Activated effector memory CD4-positive, alpha-beta T cell treated with anti-CD3 and anti-CD28 coated beads, Interleukin-2, amount 50 U/mL, for 16 hours (primary cell): Measurements from ENCODE around the gene RHBDL1.

Experiments
- DNase-seq: peaks from one replicate; pipeline ENCODE4 v3.0.0-alpha.2; 2020

The RHBDL1 gene

GRCh38 chr16:708959-709358, 33.5 kb downstream of the RHBDL1 start:
- DNase-seq, result no peak

- no peak for DNase-seq
These were observed 34.4 kb downstream of the RHBDL1 start for GRCh38 chr16:709566-710499.

GRCh38 chr16:710500-711075, 35.1 kb downstream of the RHBDL1 start:
- no peak for DNase-seq

- DNase-seq, result no peak
These were observed 35.6 kb downstream of the RHBDL1 start for GRCh38 chr16:711084-711483.

GRCh38 chr16:711548-712320, 36.3 kb downstream of the RHBDL1 start:
- peak; percentile 92 for DNase-seq

GRCh38 chr16:712740-713250, 37.3 kb downstream of the RHBDL1 start:
- peak; percentile 81 for DNase-seq

GRCh38 chr16:714079-714478, 38.6 kb downstream of the RHBDL1 start:
- DNase-seq, result no peak

- peak; percentile 96 for DNase-seq
These were observed 39.3 kb downstream of the RHBDL1 start, which contains the start of gene METRN for GRCh38 chr16:714558-715476. Gene METRN, plus strand, starts transcription at chr16:715118. Its CDS starts 172 bp downstream, at chr16:715290.

- DNase-seq, result peak; percentile 68
These were observed 40.2 kb downstream of the RHBDL1 start for GRCh38 chr16:715477-716199.

GRCh38 chr16:716200-716568, 40.7 kb downstream of the RHBDL1 start:
- DNase-seq, result no peak

- DNase-seq, result no peak
These were observed 41.4 kb downstream of the RHBDL1 start for GRCh38 chr16:716768-717325.

GRCh38 chr16:717450-718245, 42.2 kb downstream of the RHBDL1 start:
- no peak for DNase-seq

GRCh38 chr16:718389-718788, 42.9 kb downstream of the RHBDL1 start:
- no peak for DNase-seq

- no peak for DNase-seq
These were observed 43.5 kb downstream of the RHBDL1 start for GRCh38 chr16:718922-719321.

GRCh38 chr16:719815-720446, 44.5 kb downstream of the RHBDL1 start:
- DNase-seq, result no peak

GRCh38 chr16:720447-720989, 45.0 kb downstream of the RHBDL1 start:
- DNase-seq, result peak; percentile 70

GRCh38 chr16:720990-721764, 45.7 kb downstream of the RHBDL1 start, which contains the start of gene ANTKMT:
Gene ANTKMT, plus strand, starts transcription at chr16:721146. Its CDS starts 129 bp downstream, at chr16:721275.
- DNase-seq, result peak; percentile 90

- no peak for DNase-seq
These were observed 46.5 kb downstream of the RHBDL1 start for GRCh38 chr16:721765-722540.
